GM21528 (cell line): ENCODE data around the gene GOLGA6B.
"Not testable (repeated sequence)": the region's sequence is repeated elsewhere in the genome, so short reads cannot be mapped to it uniquely, and the experiment has no call there.

Experiments used
- ATAC-seq: cut with Tn5 transposase; IDR thresholded peaks from one replicate; pipeline ENCODE4 v1.9.1; 2021; ENCODE audit warnings: mild to moderate bottlenecking, moderate library complexity; ENCODE audit not compliant: unreplicated experiment, low FRiP score

Gene GOLGA6B

DNA sequence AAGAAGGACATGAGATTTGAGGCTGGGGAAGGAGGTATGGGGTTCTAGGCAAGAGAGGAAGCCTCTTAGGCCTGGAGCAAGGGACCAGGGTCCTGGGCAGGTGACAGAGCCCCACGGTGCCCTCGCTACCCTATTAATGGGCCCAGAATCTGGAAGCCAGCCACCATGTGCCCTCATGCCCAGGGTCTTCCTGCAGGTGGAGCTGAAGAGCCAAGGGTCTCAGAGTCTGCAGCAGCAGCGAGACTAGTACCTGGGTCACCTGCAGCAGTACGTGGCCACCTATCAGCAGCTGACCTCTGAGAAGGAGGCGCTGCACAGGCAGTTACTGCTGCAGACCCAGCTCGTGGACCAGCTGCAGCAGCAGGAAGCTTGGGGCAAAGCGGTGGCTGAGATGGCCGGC lies 9.4 kb downstream of the GOLGA6B start:
- not testable (repeated sequence) for ATAC-seq

DNA sequence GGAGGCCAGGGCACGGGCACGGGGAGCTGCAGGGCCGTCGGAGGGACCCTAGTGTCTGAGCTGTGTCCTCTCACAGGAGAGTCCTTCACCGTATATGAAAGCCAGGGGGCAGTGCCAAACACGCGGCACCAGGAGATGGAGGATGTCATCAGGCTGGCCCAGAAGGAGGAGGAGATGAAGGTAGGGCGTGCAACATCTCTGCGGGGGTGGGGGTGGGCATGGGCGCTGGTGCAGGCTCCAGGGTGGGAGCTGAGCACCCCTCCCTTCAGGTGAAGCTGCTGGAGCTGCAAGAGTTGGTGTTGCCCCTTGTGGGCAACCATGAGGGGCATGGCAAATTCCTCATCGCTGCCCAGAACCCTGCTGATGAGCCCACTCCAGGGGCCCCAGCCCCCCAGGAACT lies 11.2 kb downstream of the GOLGA6B start:
- not testable (repeated sequence) for ATAC-seq

- not testable (repeated sequence) for ATAC-seq
Measured at GRCh38 chr15:72669803-72670202, 15.3 kb downstream of the GOLGA6B start.

DNA sequence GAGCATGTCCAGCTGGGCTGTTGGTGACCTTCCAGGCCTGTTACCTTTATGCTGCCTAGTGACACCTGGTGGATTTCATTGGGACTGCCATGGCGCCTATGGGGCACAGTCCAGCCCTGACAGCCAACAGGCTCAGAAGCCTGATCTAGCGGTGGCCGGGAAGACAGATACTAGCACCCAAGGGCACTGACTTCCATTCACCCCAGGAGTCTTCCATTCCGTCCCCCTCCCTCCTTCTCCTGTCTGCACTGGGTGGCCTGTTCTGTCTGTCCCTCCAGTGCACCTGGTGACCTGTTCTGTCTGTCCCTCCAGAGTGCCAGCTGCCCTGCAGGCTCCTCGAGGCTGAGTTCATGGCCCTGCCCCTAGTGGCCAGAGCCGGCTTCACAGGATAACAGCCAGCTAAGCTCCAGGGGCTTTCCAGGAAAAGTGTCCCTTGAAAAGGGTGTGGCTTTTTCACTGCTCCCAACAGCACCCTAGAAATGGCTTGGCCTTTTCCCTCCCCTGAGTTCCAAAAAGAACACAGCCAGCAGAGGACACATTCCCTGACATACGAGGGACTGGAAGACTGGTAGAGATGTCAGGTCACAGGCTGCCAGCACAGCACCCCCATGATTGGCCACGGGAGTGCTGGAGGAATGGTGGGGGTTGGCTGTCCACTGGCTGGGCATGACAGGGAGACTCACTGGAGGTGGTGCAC lies 16.3 kb downstream of the GOLGA6B start:
- peak; percentile 88 for ATAC-seq

- ATAC-seq, result no peak
Measured at GRCh38 chr15:72671525-72671924, 17.0 kb downstream of the GOLGA6B start.

GRCh38 chr15:72676838-72677237 lies 22.3 kb downstream of the GOLGA6B start:
- ATAC-seq, result no peak

- ATAC-seq, result no peak
Measured at GRCh38 chr15:72680931-72681330, 26.4 kb downstream of the GOLGA6B start.

DNA sequence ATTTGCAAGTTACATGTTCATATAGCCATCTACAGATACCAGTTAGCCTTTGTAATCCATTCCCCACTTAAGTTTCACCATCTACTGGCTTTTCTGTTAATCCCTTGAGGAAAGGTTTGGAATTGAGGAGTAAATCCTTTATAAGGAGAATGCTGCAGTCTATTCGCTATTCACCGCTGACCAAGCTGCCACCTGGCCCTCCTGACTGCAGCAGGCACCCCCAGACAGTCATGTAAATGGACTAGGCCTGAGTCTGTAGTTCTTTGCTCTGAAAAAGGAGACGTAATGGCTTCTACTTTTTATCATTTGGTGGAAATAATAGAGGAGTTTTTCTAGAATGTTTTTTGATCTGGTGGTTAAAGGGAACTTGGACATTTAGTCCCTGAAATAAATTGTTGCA lies 28.3 kb downstream of the GOLGA6B start:
- no peak for ATAC-seq

DNA sequence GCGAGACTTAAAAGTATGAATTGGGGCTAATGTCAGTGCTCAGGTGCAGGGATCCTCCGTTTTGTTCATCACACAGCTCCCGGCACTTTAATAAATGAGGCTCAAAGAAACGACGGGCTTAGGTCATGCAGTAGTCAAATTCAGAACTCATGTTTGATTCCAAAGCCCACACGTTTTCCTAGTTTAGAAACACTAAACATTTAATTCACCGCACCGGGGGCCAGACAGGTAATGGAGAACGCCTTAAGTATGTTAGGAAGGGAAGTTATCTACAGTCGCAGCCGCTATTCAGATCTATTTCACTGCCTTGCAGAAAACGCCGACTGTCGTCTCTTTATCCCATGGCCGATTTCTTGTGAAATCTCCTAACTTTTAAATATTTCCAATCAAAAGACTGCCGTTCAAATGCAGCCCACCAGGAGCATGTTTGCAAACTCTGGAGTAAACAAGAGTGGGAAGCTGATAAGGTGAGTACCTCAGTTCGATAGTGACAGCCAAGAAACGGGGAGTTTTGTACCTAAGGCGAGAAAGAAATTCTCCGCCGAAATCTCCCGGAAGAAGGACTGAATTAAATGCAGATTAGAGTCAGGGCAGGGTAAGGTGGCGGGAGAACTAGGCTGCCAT lies 30.9 kb downstream of the GOLGA6B start:
- ATAC-seq, result no peak

GRCh38 chr15:72685925-72686794 lies 31.7 kb downstream of the GOLGA6B start, which contains the start of the genes BBS4 and HIGD2B:
Gene BBS4 (plus strand): TSS chr15:72686207. CDS start chr15:72686228, 21 bp downstream.
Gene HIGD2B (minus strand): TSS chr15:72686182. CDS start chr15:72676374, 9,808 bp downstream.
- peak; percentile 97 for ATAC-seq

- ATAC-seq, result no peak
Measured at GRCh38 chr15:72688697-72689096, 34.2 kb downstream of the GOLGA6B start.

DNA sequence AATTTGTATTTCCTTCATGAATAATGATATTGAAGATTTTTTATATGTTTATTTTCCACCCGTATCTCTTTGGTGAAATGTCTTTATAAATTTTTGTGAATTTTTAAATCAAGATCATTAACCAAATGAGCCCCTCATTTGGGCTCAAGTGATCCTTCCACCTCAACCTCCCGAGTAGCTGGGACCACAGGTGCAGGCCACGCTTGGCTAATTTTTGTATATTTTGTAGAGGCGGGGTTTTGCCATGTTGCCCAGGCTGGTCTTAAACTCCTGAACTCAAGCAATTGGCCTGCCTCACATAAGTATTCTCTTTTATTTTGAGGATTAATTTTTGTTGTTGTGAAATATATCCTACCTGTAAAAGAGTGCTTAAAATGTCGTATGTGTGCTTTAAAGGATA lies 36.4 kb downstream of the GOLGA6B start:
- no peak for ATAC-seq

DNA sequence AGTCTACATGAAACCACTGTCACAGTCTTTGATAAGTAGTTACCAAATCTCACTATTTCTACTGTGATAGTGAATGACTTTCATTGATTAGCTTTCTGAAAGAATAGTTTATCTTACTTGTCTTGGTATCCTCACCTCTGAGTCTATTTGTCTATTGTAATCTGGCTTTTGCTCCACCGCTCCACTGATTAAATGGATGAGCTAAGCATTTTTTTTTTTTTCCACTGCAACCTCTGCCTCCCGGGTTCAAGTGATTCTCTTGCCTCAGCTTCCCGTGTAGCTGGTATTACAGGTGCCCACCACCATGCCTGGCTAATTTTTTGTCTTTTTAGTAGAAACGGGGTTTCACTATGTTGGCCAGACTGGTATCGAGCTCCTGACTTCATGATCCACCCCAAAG lies 44.4 kb downstream of the GOLGA6B start:
- ATAC-seq, result no peak

- ATAC-seq, result no peak
Measured at GRCh38 chr15:72700076-72700475, 45.6 kb downstream of the GOLGA6B start.

GRCh38 chr15:72706266-72706665 lies 51.8 kb downstream of the GOLGA6B start:
- ATAC-seq, result no peak

DNA sequence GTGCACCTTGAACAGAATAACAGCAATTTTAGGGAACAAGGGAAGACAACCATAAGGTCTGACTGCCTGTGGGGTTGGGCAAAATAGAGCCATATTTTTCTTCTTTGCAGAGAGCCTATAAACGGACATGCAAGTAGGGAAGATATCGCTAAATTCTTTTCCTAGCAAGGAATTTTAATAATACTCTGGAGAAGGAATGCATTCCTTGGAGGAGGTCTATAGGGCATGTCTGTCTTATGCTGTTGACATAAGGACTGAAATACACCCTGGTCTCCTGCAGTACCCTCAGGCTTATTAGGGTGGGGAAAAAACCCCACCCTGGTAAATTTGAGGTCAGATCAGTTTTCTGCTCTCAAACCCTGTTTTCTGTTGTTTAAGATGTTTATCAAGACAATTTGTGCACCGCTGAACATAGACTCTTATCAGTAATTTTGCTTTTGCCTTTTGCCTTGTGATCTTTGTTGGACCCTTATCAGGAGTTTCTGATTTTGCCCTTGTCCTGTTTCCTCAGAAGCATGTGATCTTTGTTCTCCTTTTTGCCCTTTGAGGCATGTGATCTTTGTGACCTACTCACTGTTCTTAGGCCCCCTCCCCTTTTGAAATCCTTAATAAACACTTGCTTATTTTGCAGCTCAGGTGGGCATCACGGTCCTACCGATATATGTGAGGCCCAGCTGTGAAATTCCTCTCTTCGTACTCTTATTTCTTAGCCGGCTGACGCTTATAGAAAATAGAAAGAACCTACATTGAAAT lies 54.2 kb downstream of the GOLGA6B start:
- ATAC-seq, result not testable (repeated sequence)
